Activated CD8-positive, alpha-beta memory T cell treated with anti-CD3 and anti-CD28 coated beads, Interleukin-2, amount 10 ng/mL, durations not matched to agents 7 days and 5 days (primary cell): ENCODE results near the gene RECK. TPM values are rescaled to one million over a fixed set of nuclear protein-coding genes. Genes with fewer than 3 reads are reported as not detected.

Experiments used
- ATAC-seq: fragments of 150-1000 bp; cut with Tn5 transposase; one replicate; pipeline ENCODE4 v1.10.0; 2021; ENCODE audit warnings: moderate library complexity
- CTCF ChIA-PET: fragments of 350-600 bp; sonication (Branson Sonifier 250); formaldehyde crosslinking; loops from one replicate; lab custom pipeline; 2021; ENCODE audit warnings: antibody characterized with exemption; lab: Charles Lee
- DNase-seq: peaks from one replicate; pipeline ENCODE4 v3.0.0-alpha.2; 2020
- H3K27ac Mint-ChIP-seq: one replicate; pipeline ENCODE4 v1.8.0; 2021; ENCODE audit warnings: mild to moderate bottlenecking, mixed read lengths
- H3K27me3 Mint-ChIP-seq: one replicate; pipeline ENCODE4 v1.8.0; 2021; ENCODE audit warnings: mixed read lengths
- H3K36me3 Mint-ChIP-seq: one replicate; pipeline ENCODE4 v1.8.0; 2021; ENCODE audit warnings: mild to moderate bottlenecking, mixed read lengths
- H3K4me1 Mint-ChIP-seq: one replicate; pipeline ENCODE4 v1.8.0; 2021; ENCODE audit warnings: mixed read lengths
- H3K4me3 Mint-ChIP-seq: one replicate; pipeline ENCODE4 v1.8.0; 2021; ENCODE audit warnings: mild to moderate bottlenecking, moderate library complexity, mixed read lengths
- H3K9me3 Mint-ChIP-seq: one replicate; pipeline ENCODE4 v1.8.0; 2022; ENCODE audit warnings: low read depth, mixed read lengths
- total RNA-seq, 2 experiments: library from RNA; stranded (reverse); gene quantifications; one replicate each; pipeline ENCODE4 v1.2.3, GENCODE V29; 2021

The RECK gene
- total RNA-seq, 2 experiments from 2014 or later = 6.1 to 8.1 TPM

DNA sequence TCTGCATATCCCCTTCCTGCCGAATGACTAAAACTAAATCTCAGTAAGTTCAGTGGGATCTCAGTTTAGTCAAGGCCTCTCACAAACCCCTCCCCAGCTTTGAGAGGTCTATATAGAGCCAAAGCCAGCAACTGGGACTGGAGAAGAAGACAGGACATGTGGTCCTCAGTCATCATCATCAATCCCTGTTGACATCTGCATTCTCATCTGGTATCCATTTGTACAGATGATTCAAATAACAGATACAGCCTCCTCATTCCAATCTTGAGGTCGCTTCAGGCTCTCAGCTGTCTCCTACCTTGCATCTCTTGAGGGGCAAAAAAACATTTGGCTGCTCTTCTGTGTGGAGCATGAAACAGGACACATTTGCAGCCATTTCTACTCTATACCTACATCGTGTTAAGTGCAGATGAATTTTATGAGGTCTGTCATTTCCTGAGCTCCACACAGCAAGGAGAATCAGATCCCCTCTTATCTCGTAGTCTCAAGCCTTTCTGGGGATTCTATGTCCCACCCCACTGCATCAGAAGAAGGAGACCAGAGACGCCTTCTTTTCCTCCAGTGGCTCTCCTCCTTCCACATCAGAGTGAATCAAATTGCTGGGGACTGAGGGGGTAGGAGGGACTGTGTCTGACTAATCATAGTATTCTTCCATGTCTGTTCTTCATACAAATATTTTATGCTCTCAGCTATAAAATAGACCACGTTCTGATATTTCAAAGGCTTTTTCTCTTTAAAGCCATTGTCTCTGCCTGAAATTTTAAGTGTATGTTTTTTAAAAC is 4.7 kb upstream of the RECK start:
- ATAC-seq (no peak), DNase-seq (no peak)
- Mint-ChIP-seq H3K4me3 (no peak overlapping the region), H3K27me3 (peaks cover 45% of the 10 kb centered on the region), H3K4me1 (peaks cover 4% of the 10 kb centered on the region), H3K27ac (no peak overlapping the region), H3K9me3 (no peaks in the 10 kb centered on the region), H3K36me3 (no peaks in the 10 kb centered on the region)
- CTCF ChIA-PET = interaction anchor here (2.7 kb wide), 1 partner anchor 8 kb away, joined by 13 read pairs; no protein-coding TSS in a partner anchor

DNA sequence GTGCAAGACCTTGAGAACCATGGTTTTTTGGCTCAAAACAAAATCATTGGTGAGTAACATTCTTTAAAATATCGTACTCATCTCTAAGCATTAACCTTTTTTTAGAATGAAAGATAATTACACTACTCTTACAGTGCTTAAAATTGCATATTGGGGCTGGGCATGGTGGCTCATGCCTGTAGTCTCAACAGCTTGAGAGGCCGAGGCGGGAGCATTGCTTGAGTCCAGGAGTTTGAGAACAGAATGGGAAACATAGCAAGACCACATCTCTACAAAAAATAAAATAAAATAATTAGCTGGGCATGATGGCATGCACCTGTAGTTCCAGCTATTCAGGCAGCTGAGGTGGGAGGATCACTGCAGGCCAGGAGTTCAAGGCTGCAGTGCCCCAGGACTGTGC is 2.9 kb upstream of the RECK start:
- no peak for DNase-seq
- Mint-ChIP-seq H3K27ac (no peak overlapping the region), H3K36me3 (no peaks in the 10 kb centered on the region), H3K27me3 (peaks cover 44% of the 10 kb centered on the region), H3K4me3 (no peak overlapping the region), H3K4me1 (peaks cover 17% of the 10 kb centered on the region), H3K9me3 (no peaks in the 10 kb centered on the region)
- CTCF ChIA-PET = interaction anchor here (1.5 to 2.7 kb wide), 2 partner anchors 10 to 14 kb away, joined by 3 to 13 read pairs; no protein-coding TSS in a partner anchor
- no peak for ATAC-seq

DNA sequence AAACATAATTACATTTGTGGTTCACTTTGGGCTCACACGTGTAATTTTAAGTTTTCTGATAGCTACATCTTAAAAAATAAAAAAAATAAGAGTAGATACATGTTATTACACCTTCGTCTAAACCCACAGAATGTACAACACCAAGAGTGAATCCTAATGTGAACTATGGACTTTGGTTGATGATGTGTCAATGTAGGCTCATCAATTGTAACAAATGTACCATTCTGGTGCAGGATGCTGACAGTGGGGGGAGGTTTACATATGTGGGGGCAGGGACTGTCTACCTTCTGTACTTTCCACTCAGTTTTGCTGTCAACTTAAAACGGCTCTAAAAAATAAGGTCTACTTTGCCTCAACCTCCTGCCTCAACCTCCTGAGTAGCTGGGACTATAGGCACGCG is 2.5 kb upstream of the RECK start:
- no peaks in the 10 kb centered on the region for H3K36me3 Mint-ChIP-seq
- ATAC-seq = no peak

GRCh38 chr9:36035006-36035405 is 1.7 kb upstream of the RECK start:
- H3K9me3 Mint-ChIP-seq = no peaks in the 10 kb centered on the region
- H3K27me3 Mint-ChIP-seq = peaks cover 35% of the 10 kb centered on the region
- DNase-seq (no peak), ATAC-seq (no peak)
- CTCF ChIA-PET = interaction anchor here (1.0 to 1.9 kb wide), 4 partner anchors 12 to 20 kb away, joined by 3 to 6 read pairs (median 3); no protein-coding TSS in a partner anchor
- H3K27ac Mint-ChIP-seq = no peak overlapping the region
- H3K4me1 Mint-ChIP-seq = peaks cover 19% of the 10 kb centered on the region
- no peaks in the 10 kb centered on the region for H3K36me3 Mint-ChIP-seq
- H3K4me3 Mint-ChIP-seq = no peak overlapping the region

More for the DNA sequence above, 2.5 kb upstream of the RECK start:
- H3K27ac Mint-ChIP-seq = no peak overlapping the region
- H3K9me3 Mint-ChIP-seq = no peaks in the 10 kb centered on the region
- CTCF ChIA-PET = interaction anchor here (1.5 to 2.7 kb wide), 3 partner anchors 10 to 15 kb away, joined by 3 to 13 read pairs (median 6); no protein-coding TSS in a partner anchor
- H3K27me3 Mint-ChIP-seq = peaks cover 40% of the 10 kb centered on the region
- no peak overlapping the region for H3K4me3 Mint-ChIP-seq
- no peak for DNase-seq
- peaks cover 17% of the 10 kb centered on the region for H3K4me1 Mint-ChIP-seq

DNA sequence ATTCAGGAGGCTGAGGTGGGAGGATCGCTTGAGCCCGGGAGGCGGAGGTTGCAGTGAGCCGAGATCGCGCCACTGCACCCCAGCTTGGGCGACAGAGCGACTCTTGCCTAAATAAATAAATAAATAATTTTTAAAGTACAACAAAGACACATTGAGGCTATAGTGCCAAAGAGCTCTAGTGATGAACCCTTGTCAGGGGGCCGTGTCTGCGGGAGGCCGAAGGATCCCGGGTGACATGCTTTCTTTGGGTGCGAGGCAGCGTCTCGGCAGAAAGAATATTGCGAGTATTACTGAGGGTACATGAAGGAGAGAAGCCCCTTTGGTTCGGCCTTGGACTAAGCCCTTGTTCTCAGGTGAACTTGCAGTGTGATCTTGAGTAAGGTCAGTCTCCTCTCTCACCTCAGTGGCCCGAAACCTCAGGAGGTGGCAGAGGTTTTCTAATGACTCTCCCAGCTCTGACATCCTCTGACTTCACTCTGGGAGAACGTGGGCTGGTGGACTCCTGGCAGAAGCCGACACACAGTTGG is 397 bp upstream of the RECK start:
- no peak for DNase-seq
- no peak for ATAC-seq
- H3K27ac Mint-ChIP-seq = peak overlapping the region; percentile 32
- CTCF ChIA-PET = interaction anchor here (0.6 to 2.9 kb wide), 10 partner anchors 9 to 154 kb away, joined by 3 to 10 read pairs (median 4); partner anchors contain the start of gene CLTA
- no peaks in the 10 kb centered on the region for H3K9me3 Mint-ChIP-seq
- H3K36me3 Mint-ChIP-seq = no peaks in the 10 kb centered on the region
- peaks cover 25% of the 10 kb centered on the region for H3K27me3 Mint-ChIP-seq
- peaks cover 28% of the 10 kb centered on the region for H3K4me1 Mint-ChIP-seq
- H3K4me3 Mint-ChIP-seq = peak overlapping the region; percentile 81

GRCh38 chr9:36037549-36038122 is 923 bp downstream of the RECK start:
- Mint-ChIP-seq H3K36me3 (no peaks in the 10 kb centered on the region), H3K27me3 (peaks cover 13% of the 10 kb centered on the region), H3K9me3 (no peaks in the 10 kb centered on the region), H3K4me3 (peak overlapping the region; percentile 81), H3K27ac (peak overlapping the region; percentile 76), H3K4me1 (peaks cover 39% of the 10 kb centered on the region)
- DNase-seq (no peak), ATAC-seq (peak; percentile 5)
- CTCF ChIA-PET = interaction anchor here (1.0 to 2.9 kb wide), 7 partner anchors 10 to 115 kb away, joined by 3 to 10 read pairs (median 4); no protein-coding TSS in a partner anchor

DNA sequence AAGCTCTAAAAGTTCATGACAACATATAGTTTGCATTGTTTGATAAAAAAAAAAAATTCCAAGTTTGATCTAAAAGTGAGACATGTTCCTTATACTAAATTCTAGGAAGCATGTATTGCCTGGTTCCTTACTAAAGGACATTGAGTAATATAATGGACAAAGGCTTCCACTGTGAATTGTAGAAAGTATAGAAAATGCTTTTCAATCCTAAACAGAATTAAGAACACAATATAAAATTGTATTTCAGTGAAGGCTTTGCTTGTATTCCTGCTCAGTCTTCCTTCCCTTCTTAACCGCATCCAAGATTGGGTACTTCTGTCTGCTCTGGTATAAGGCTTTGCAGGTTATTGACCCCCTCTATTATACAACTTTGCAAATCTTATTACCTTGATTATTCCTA is 2.4 kb downstream of the RECK start:
- Mint-ChIP-seq H3K4me1 (peaks cover 42% of the 10 kb centered on the region), H3K9me3 (no peaks in the 10 kb centered on the region), H3K27me3 (peaks cover 7% of the 10 kb centered on the region), H3K4me3 (no peak overlapping the region), H3K27ac (no peak overlapping the region), H3K36me3 (peaks cover 5% of the 10 kb centered on the region)
- DNase-seq = no peak
- CTCF ChIA-PET = interaction anchor here (0.7 to 2.9 kb wide), 5 partner anchors 8 to 31 kb away, joined by 3 to 10 read pairs (median 3); no protein-coding TSS in a partner anchor
- no peak for ATAC-seq

DNA sequence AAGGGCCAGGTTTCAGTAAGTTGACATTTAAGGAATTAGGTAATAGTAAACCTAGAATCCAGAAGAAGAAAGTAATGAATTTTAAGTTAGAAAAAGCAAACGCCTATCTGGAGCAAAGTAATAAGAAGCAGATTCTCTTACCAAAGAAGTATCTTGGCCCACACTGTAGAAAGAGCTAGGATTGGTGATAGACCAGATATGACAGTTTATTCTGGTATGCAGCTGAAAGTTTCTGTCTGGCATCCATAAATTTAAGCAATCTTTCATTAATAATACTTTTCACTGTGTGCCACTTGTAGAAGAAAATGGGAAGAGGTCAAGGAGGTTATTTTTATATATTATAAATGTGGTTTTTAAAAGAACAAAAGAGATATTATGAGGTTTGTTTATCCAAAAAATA is 3.0 kb downstream of the RECK start:
- Mint-ChIP-seq H3K27me3 (peaks cover 7% of the 10 kb centered on the region), H3K4me1 (peaks cover 48% of the 10 kb centered on the region), H3K9me3 (peaks cover 3% of the 10 kb centered on the region), H3K4me3 (no peak overlapping the region), H3K27ac (no peak overlapping the region), H3K36me3 (peaks cover 8% of the 10 kb centered on the region)
- CTCF ChIA-PET = no interaction called here
- ATAC-seq (no peak), DNase-seq (no peak)

DNA sequence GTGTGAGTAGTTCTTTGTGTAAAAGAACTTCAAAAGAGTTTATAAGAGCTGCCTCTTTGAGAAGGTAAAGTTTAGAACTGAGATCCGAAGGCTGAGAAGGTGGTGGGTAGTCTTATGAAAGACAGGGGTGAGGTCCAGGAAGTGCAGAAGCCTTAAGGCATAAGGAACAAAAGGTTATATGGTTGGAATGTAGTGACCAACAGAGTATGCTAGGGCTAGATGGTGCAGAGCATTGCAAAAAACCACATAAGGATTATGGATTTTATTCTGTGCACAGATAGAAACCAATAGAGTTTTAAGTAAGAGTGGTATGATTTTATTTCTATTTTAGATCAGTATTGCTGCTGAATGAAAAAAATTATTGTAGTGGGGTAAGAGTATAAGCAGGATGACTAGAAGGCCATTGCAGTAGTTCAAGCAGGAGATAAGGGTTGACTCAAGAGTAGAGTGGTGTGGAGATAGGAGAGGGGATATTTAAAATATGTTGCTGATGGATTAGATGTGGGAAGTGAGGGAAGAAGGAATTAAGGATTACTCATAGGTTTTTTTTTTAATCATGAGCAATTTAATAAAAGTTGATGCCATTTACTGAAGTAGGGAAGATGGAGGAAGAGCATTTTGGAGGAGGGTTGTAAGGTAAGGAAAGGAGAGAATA is 3.7 kb downstream of the RECK start:
- CTCF ChIA-PET = no interaction called here
- Mint-ChIP-seq H3K36me3 (peaks cover 8% of the 10 kb centered on the region), H3K4me1 (peaks cover 50% of the 10 kb centered on the region), H3K9me3 (peaks cover 3% of the 10 kb centered on the region), H3K27ac (no peak overlapping the region), H3K4me3 (no peak overlapping the region), H3K27me3 (peaks cover 2% of the 10 kb centered on the region)
- no peak for ATAC-seq
- DNase-seq = no peak

DNA sequence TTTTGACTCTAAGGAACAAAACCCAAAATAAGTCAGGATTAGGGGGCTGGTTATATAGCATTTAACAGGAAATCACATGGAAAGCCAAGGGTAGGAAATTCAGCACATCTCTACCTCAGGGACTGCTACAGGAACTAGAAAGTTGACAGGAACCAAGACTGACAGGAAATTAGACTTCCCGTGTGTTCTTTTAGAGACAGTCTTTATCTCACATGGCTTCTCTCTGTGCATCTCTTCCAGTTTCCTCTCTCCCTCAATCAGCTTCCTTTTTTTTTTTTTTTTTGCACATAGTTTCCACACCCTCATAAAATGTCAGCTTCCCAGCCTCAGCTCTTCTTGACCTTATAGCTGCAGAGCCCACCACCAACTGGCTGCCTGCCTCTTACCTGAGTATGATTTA is 4.8 kb downstream of the RECK start:
- Mint-ChIP-seq H3K36me3 (peaks cover 8% of the 10 kb centered on the region), H3K4me3 (no peak overlapping the region), H3K27me3 (no peaks in the 10 kb centered on the region), H3K27ac (no peak overlapping the region), H3K4me1 (peaks cover 48% of the 10 kb centered on the region), H3K9me3 (peaks cover 3% of the 10 kb centered on the region)
- CTCF ChIA-PET = interaction anchor here (1.0 kb wide), 2 partner anchors 18 to 34 kb away, joined by 3 to 5 read pairs; no protein-coding TSS in a partner anchor
- no peak for ATAC-seq
- no peak for DNase-seq

- H3K4me1 Mint-ChIP-seq = peaks cover 27% of the 10 kb centered on the region
- no peak overlapping the region for H3K27ac Mint-ChIP-seq
- H3K9me3 Mint-ChIP-seq = peaks cover 3% of the 10 kb centered on the region
- H3K36me3 Mint-ChIP-seq = peaks cover 8% of the 10 kb centered on the region
- no peak for ATAC-seq
- no peaks in the 10 kb centered on the region for H3K27me3 Mint-ChIP-seq
- no peak for DNase-seq
- CTCF ChIA-PET = interaction anchor here (0.6 to 1.0 kb wide), 2 partner anchors 9 to 18 kb away, joined by 3 to 5 read pairs; partner anchors contain the start of gene RECK
- no peak overlapping the region for H3K4me3 Mint-ChIP-seq
Observed at GRCh38 chr9:36045610-36046009, 8.9 kb downstream of the RECK start.

DNA sequence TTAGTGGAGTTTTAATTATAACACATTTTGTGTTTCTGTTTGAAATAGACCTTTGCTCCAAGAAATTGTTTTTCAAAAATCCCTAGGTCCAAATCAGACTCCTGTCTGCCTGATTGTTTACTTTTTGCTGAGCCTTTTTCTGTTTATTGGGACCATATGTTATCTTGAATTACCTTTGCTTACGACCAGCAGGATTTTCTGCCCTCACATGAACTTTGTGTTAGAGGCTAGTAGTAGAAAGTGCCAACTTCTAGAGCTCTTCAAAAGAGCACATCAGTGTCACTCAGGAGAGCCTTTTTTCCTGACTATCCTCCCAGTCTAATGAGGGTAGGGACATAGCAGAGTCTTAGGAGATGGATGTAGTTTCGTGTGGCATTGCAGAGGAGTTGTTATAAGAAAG is 10.2 kb downstream of the RECK start:
- no peak overlapping the region for H3K27ac Mint-ChIP-seq
- ATAC-seq (no peak), DNase-seq (no peak)
- CTCF ChIA-PET = interaction anchor here (1.3 kb wide), 1 partner anchor 9 kb away, joined by 5 read pairs; no protein-coding TSS in a partner anchor
- peaks cover 3% of the 10 kb centered on the region for H3K9me3 Mint-ChIP-seq
- no peak overlapping the region for H3K4me3 Mint-ChIP-seq
- H3K4me1 Mint-ChIP-seq = peaks cover 18% of the 10 kb centered on the region
- H3K36me3 Mint-ChIP-seq = peaks cover 8% of the 10 kb centered on the region
- no peaks in the 10 kb centered on the region for H3K27me3 Mint-ChIP-seq

- no peaks in the 10 kb centered on the region for H3K27me3 Mint-ChIP-seq
- H3K4me3 Mint-ChIP-seq = no peak overlapping the region
- H3K4me1 Mint-ChIP-seq = peaks cover 6% of the 10 kb centered on the region
- DNase-seq (no peak), ATAC-seq (no peak)
- H3K27ac Mint-ChIP-seq = no peak overlapping the region
- H3K36me3 Mint-ChIP-seq = no peaks in the 10 kb centered on the region
- CTCF ChIA-PET = interaction anchor here (0.8 kb wide), 1 partner anchor 11 kb away, joined by 3 read pairs; no protein-coding TSS in a partner anchor
- no peaks in the 10 kb centered on the region for H3K9me3 Mint-ChIP-seq
Observed at GRCh38 chr9:36049408-36049807, 12.7 kb downstream of the RECK start.
